ENCODE measurements around the gene SF3B2. TPM values are rescaled to one million over a fixed set of nuclear protein-coding genes. Genes with fewer than 3 reads are reported as not detected.

SF3B2 gene
- total RNA-seq, 2 experiments from 2014 or later, result 255 to 278 TPM

GRCh38 chr11:66107600-66108510, 55.7 kb downstream of the SF3B2 start:
- intact Hi-C loops (cut with micrococcal nuclease), result no loop called here

GRCh38 chr11:66109294-66109693, 57.1 kb downstream of the SF3B2 start:
- intact Hi-C loops (cut with micrococcal nuclease), result no loop called here
- Mint-ChIP-seq H3K36me3 (ENCODE audit: low read depth) (peaks cover 29% of the 10 kb centered on the region), H3K4me3 (no peak overlapping the region), H3K4me1 (ENCODE audit: low read depth) (peaks cover 92% of the 10 kb centered on the region), H3K27ac (peak overlapping the region; percentile 93), H3K27me3 (no peaks in the 10 kb centered on the region), H3K9me3 (peaks cover 2% of the 10 kb centered on the region)
- TF ChIP-seq CTCF (IDR thresholded peaks at IDR 0.05), result no peak
- POLR2A ChIA-PET, result interaction anchor here (0.9 kb wide), 1 partner anchor 28 kb away, joined by 5 read pairs; no protein-coding TSS in a partner anchor
- DNase-seq (no peak), ATAC-seq (peak; percentile 48)
- CTCF ChIA-PET, result interaction anchor here (1.2 to 2.2 kb wide), 4 partner anchors 25 to 86 kb away, joined by 3 to 9 read pairs (median 4); no protein-coding TSS in a partner anchor

More at GRCh38 chr11:66107600-66108510, 55.7 kb downstream of the SF3B2 start:
- TF ChIP-seq CTCF (IDR thresholded peaks at IDR 0.05), result no peak
- Mint-ChIP-seq H3K9me3 (peaks cover 4% of the 10 kb centered on the region), H3K27me3 (no peaks in the 10 kb centered on the region), H3K4me1 (ENCODE audit: low read depth) (peaks cover 88% of the 10 kb centered on the region), H3K36me3 (ENCODE audit: low read depth) (peaks cover 37% of the 10 kb centered on the region), H3K27ac (peak overlapping the region; percentile 93), H3K4me3 (no peak overlapping the region)
- ChIA-PET CTCF (interaction anchor here (0.7 to 2.2 kb wide), 6 partner anchors 9 to 63 kb away, joined by 3 to 9 read pairs (median 4); no protein-coding TSS in a partner anchor), POLR2A (interaction anchor here (0.6 to 1.5 kb wide), 8 partner anchors 9 to 160 kb away, joined by 3 to 5 read pairs (median 3); partner anchors contain the start of genes PACS1 and RAB1B)
- DNase-seq (no peak), ATAC-seq (peak; percentile 46)

GRCh38 chr11:66111158-66111557, 59.0 kb downstream of the SF3B2 start:
- TF ChIP-seq CTCF (IDR thresholded peaks at IDR 0.05), result no peak
- ATAC-seq (no peak), DNase-seq (no peak)
- POLR2A ChIA-PET, result interaction anchor here (1.2 kb wide), 1 partner anchor 27 kb away, joined by 3 read pairs; no protein-coding TSS in a partner anchor
- Mint-ChIP-seq H3K4me1 (ENCODE audit: low read depth) (peaks cover 92% of the 10 kb centered on the region), H3K27me3 (no peaks in the 10 kb centered on the region), H3K4me3 (no peak overlapping the region), H3K27ac (peak overlapping the region; percentile 67), H3K9me3 (peaks cover 2% of the 10 kb centered on the region), H3K36me3 (ENCODE audit: low read depth) (peaks cover 22% of the 10 kb centered on the region)
- CTCF ChIA-PET, result interaction anchor here (0.9 to 1.5 kb wide), 3 partner anchors 30 to 48 kb away, joined by 3 to 6 read pairs (median 6); no protein-coding TSS in a partner anchor
- intact Hi-C loops (cut with micrococcal nuclease), result no loop called here

GRCh38 chr11:66112041-66112491, 59.9 kb downstream of the SF3B2 start:
- H3K9me3 Mint-ChIP-seq, result peaks cover 2% of the 10 kb centered on the region
- H3K4me1 Mint-ChIP-seq (ENCODE audit: low read depth), result peaks cover 95% of the 10 kb centered on the region
- DNase-seq, result no peak
- H3K27ac Mint-ChIP-seq, result peak overlapping the region; percentile 58
- ATAC-seq, result no peak
- no peak overlapping the region for H3K4me3 Mint-ChIP-seq
- intact Hi-C loops (cut with micrococcal nuclease), result no loop called here
- CTCF ChIA-PET, result interaction anchor here (1.4 kb wide), 1 partner anchor 44 kb away, joined by 6 read pairs; no protein-coding TSS in a partner anchor
- no peaks in the 10 kb centered on the region for H3K27me3 Mint-ChIP-seq
- H3K36me3 Mint-ChIP-seq (ENCODE audit: low read depth), result peaks cover 19% of the 10 kb centered on the region
- TF ChIP-seq CTCF (IDR thresholded peaks at IDR 0.05), result no peak
- POLR2A ChIA-PET, result interaction anchor here (1.2 kb wide), 1 partner anchor 28 kb away, joined by 3 read pairs; no protein-coding TSS in a partner anchor

Data from activated CD8-positive, alpha-beta T cell treated with anti-CD3 and anti-CD28 coated beads for 36 hours (primary cell).